ENCODE results near the gene F7.

F7 gene

GRCh38 chr13:113064534-113065405 is 40.8 kb upstream of the F7 start:
- no peak for DNase-seq (ENCODE audit: low read depth)
- no peak for TF ChIP-seq CTCF (IDR thresholded peaks at IDR 0.05; ENCODE audit: insufficient read depth, low read depth, low read length, missing control alignments)
- H3K4me3 ChIP-seq (ENCODE audit: low read depth, low read length), result no peak overlapping the region

- DNase-seq (ENCODE audit: low read depth), result no peak
- no peak for TF ChIP-seq CTCF (IDR thresholded peaks at IDR 0.05; ENCODE audit: insufficient read depth, low read depth, low read length, missing control alignments)
- no peak overlapping the region for H3K4me3 ChIP-seq (ENCODE audit: low read depth, low read length)
These were observed 40.0 kb upstream of the F7 start for GRCh38 chr13:113065406-113066141.

- H3K4me3 ChIP-seq (ENCODE audit: low read depth, low read length), result no peak overlapping the region
- DNase-seq (ENCODE audit: low read depth), result no peak
- TF ChIP-seq CTCF (IDR thresholded peaks at IDR 0.05; ENCODE audit: insufficient read depth, low read depth, low read length, missing control alignments), result no peak
These were observed 39.5 kb upstream of the F7 start for GRCh38 chr13:113066142-113066455.

GRCh38 chr13:113066746-113067145 is 38.8 kb upstream of the F7 start:
- TF ChIP-seq CTCF (IDR thresholded peaks at IDR 0.05; ENCODE audit: insufficient read depth, low read depth, low read length, missing control alignments), result no peak
- DNase-seq (ENCODE audit: low read depth), result no peak
- H3K4me3 ChIP-seq (ENCODE audit: low read depth, low read length), result no peak overlapping the region

GRCh38 chr13:113069861-113070805 is 35.5 kb upstream of the F7 start:
- TF ChIP-seq CTCF (IDR thresholded peaks at IDR 0.05; ENCODE audit: insufficient read depth, low read depth, low read length, missing control alignments), result no peak
- no peak overlapping the region for H3K4me3 ChIP-seq (ENCODE audit: low read depth, low read length)
- no peak for DNase-seq (ENCODE audit: low read depth)

- H3K4me3 ChIP-seq (ENCODE audit: low read depth, low read length), result no peak overlapping the region
- no peak for TF ChIP-seq CTCF (IDR thresholded peaks at IDR 0.05; ENCODE audit: insufficient read depth, low read depth, low read length, missing control alignments)
- no peak for DNase-seq (ENCODE audit: low read depth)
These were observed 34.7 kb upstream of the F7 start for GRCh38 chr13:113070855-113071254.

Measured in GM12865 (cell line).